NCI-H82 (cell line): ENCODE data around the gene FAM168B.
"Not testable (repeated sequence)": the region's sequence is repeated elsewhere in the genome, so short reads cannot be mapped to it uniquely, and the experiment has no call there.

Experiments used
- DNase-seq: peaks from one replicate; lab custom pipeline; 2025; lab: John Stamatoyannopoulos, UW

FAM168B gene

GRCh38 chr2:131093006-131093695 lies at the start of gene FAM168B:
FAM168B (minus strand) TSS chr2:131093460; CDS start chr2:131082646, 10,814 bp downstream.
- peak; percentile 88 for DNase-seq

GRCh38 chr2:131142849-131143248 lies 49.6 kb upstream of the FAM168B start:
- no peak for DNase-seq

GRCh38 chr2:131140581-131140980 lies 47.3 kb upstream of the FAM168B start:
- DNase-seq, result no peak

GRCh38 chr2:131132729-131133128 lies 39.5 kb upstream of the FAM168B start:
- DNase-seq, result no peak

- no peak for DNase-seq
Observed at GRCh38 chr2:131130298-131130596, 37.0 kb upstream of the FAM168B start.

- DNase-seq, result no peak
Observed at GRCh38 chr2:131127981-131128380, 34.7 kb upstream of the FAM168B start.

GRCh38 chr2:131127076-131127475 lies 33.8 kb upstream of the FAM168B start:
- DNase-seq, result no peak

GRCh38 chr2:131126436-131126835 lies 33.2 kb upstream of the FAM168B start:
- no peak for DNase-seq

GRCh38 chr2:131125195-131125757 lies 32.0 kb upstream of the FAM168B start:
- no peak for DNase-seq

GRCh38 chr2:131123192-131123591 lies 29.9 kb upstream of the FAM168B start:
- no peak for DNase-seq

- DNase-seq, result no peak
Observed at GRCh38 chr2:131122496-131122895, 29.2 kb upstream of the FAM168B start.

- DNase-seq, result no peak
Observed at GRCh38 chr2:131121464-131121863, 28.2 kb upstream of the FAM168B start.

- no peak for DNase-seq
Observed at GRCh38 chr2:131120815-131121317, 27.6 kb upstream of the FAM168B start.

GRCh38 chr2:131115752-131116151 lies 22.5 kb upstream of the FAM168B start:
- DNase-seq, result no peak

GRCh38 chr2:131114950-131115349 lies 21.7 kb upstream of the FAM168B start:
- DNase-seq, result not testable (repeated sequence)

GRCh38 chr2:131113566-131114227 lies 20.4 kb upstream of the FAM168B start:
- DNase-seq, result no peak

- no peak for DNase-seq
Observed at GRCh38 chr2:131112529-131112928, 19.3 kb upstream of the FAM168B start.

- DNase-seq, result peak; percentile 13
Observed at GRCh38 chr2:131105950-131106801, 12.9 kb upstream of the FAM168B start.

GRCh38 chr2:131105156-131105949 lies 12.1 kb upstream of the FAM168B start, which contains the start of gene PLEKHB2:
PLEKHB2 (plus strand) TSS chr2:131105336; CDS start chr2:131120942, 15,606 bp downstream.
- peak; percentile 92 for DNase-seq

- DNase-seq, result peak; percentile 92
Observed at GRCh38 chr2:131104487-131105155, 11.4 kb upstream of the FAM168B start.

GRCh38 chr2:131103165-131103564 lies 9.9 kb upstream of the FAM168B start:
- no peak for DNase-seq
